ENCODE data around the gene BLM.
A peak's percentile ranks its signal among the peaks of the same experiment; 100 is the strongest.
"Not testable (repeated sequence)": the region's sequence is repeated elsewhere in the genome, so short reads cannot be mapped to it uniquely, and the experiment has no call there.

The BLM gene

DNA sequence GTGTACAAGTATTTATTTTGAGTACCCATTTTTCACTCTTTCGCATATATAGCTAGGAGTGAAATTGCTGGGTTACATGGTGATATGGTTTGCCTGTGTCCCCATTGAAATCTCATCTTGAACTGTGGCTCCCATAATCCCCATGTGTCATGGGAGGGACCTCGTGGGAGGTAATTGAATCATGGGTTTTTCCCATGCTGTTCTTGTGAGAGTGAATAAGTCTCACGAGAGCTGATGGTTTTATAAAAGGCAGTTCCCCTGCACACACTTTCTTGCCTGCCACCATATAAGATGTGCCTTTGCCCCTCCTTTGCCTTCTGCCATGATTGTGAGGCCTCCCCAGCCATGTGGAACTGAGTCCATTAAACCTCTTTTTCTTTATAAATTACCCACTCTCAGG, 23.4 kb downstream of the BLM start:
- DNase-seq (ENCODE audit: low spot score) = not testable (repeated sequence)

DNA sequence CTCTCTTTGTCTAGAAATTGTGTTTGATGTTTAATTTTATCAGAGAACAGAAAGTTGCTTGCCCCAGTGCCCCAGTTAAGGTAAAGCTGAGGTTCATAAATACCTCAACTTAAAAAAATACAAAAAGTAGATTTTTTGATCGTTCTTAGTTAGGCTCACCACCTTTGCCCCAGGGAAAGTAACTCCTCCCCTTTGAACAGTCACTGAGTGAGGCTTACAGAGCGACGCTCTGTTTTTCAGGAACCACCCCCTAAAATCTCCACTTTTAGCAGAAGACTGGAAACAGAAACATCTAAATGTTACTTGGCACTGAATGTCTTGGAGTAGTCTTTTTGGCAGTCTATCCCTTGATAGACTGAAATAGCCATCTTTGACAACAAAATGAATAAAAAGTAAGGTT, 24.9 kb downstream of the BLM start:
- no peak for DNase-seq (ENCODE audit: low spot score)

GRCh38 chr15:90743407-90743806, 26.3 kb downstream of the BLM start:
- no peak for DNase-seq (ENCODE audit: low spot score)

DNA sequence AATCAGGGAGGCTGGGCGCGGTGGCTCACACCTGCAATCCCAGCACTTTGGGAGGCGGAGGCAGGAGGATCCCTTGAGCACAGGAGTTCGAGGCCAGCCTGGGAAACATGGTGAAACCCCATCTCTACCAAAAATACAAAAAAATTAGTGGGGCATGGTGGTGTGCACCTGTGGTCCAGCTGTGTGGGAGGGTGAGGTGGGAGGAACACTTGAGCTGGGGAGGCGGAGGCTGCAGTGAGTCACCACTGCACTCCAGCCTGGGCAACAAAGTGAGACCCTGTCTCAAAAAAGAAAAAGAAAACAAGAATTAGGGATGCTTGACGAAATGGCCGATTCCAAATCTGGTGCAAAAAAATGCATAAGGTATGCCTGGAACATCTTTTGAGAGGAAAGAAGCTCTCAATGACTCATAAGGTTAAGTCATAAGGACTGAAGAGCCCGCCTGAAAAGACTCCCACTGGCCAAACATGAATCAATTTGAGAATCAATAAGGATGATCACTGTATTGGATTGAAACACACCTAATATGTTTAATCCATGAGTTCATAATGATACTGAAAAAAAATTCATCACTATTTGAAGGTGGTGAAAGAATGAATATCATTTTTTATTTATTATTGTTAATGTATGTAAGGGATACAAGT, 27.7 kb downstream of the BLM start:
- DNase-seq (ENCODE audit: low spot score) = no peak

DNA sequence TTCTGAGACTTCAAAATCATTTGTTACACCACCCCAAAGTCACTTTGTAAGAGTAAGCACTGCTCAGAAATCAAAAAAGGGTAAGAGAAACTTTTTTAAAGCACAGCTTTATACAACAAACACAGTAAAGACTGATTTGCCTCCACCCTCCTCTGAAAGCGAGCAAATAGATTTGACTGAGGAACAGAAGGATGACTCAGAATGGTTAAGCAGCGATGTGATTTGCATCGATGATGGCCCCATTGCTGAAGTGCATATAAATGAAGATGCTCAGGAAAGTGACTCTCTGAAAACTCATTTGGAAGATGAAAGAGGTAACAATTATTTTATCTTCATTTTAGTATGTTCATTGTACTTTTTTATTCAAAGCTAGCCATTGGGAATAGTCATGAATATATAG, 32.6 kb downstream of the BLM start:
- no peak for DNase-seq (ENCODE audit: low spot score)

DNA sequence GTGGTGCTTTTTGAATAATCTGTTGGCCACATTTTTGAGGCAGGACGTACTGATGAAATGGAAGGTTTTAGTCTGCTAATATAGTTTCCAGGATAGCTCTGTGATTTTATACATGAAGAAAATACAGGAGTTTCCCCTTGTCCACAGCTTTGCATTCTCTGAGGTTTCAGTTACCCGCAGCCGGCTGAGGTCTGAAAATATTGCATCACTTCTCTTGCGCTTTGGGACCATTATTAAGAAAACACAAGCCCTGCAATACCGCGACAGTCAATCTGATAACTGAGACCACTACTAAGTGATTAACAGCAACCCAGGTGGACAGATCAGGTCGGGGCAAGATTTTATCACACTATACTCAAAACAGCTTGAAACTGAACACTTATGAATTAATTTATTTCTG, 33.0 kb downstream of the BLM start:
- no peak for DNase-seq (ENCODE audit: low spot score)

DNA sequence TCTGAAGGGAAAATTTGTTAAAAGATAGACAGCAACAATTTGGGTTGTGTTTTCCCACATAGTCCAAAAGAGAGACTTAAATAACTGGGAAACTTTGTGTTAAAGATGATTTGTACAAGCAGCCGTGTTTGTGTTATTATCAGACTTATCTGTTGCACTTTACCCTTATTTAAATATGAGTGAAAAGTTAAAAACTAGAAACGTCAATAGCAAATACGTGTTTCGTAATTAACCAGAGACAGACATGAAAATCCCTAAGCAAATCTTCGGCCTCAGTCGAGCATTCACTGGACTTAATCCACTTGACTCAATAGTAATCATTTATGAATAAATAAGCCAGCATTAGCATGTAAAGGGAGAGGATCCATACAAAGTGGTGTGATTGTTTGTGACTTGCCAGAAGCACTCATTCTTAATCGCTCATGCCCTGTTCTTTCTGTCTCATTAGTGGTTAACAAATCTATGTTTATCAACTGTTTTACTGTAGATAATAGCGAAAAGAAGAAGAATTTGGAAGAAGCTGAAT, 34.2 kb downstream of the BLM start:
- peak; percentile 35 for DNase-seq (ENCODE audit: low spot score)

DNA sequence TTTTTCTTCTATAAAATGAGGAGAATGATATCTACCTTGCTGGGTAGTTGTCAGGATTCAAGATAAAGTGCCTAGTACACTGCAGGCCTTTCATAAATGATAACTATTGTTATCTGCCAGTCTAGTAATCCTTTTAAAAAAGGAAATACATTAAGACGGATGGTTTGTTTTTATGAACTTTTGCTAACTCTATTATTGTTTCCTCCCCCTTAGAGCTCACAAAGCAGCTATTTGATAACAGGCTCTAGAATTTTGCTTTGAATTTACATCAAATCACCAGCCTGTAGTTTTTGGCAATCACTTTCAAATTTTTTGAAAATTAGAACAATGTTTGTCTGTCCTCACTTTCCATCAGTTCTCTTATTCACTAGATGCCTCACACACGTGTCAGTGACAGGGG, 39.8 kb downstream of the BLM start:
- no peak for DNase-seq (ENCODE audit: low spot score)

GRCh38 chr15:90757461-90757860, 40.3 kb downstream of the BLM start:
- no peak for DNase-seq (ENCODE audit: low spot score)

- DNase-seq (ENCODE audit: low spot score) = no peak
Observed at GRCh38 chr15:90760661-90761232, 43.6 kb downstream of the BLM start.

GRCh38 chr15:90761629-90762028, 44.5 kb downstream of the BLM start:
- DNase-seq (ENCODE audit: low spot score) = no peak

- DNase-seq (ENCODE audit: low spot score) = no peak
Observed at GRCh38 chr15:90762109-90762508, 45.0 kb downstream of the BLM start.

GRCh38 chr15:90763366-90764099, 46.4 kb downstream of the BLM start:
- DNase-seq (ENCODE audit: low spot score) = no peak

GRCh38 chr15:90765531-90765930, 48.4 kb downstream of the BLM start:
- no peak for DNase-seq (ENCODE audit: low spot score)

DNA sequence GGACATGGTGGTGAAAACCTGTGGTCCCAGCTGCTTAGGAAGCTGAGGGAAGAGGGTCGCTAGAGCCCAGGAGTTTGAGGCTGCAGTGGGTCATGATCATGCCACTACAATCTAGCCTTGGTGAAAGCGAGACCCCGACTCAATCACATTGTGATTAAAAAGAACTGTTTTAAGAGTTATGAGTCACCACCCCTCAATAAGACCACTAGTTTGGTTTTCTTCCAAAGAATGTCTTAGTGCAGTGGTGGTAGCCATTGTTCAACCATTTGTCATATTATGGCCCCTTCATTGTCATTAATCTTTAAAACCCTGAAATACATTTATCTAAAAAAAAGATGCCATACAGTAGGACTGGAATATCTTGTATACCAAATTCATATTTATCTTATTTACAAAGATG, 48.8 kb downstream of the BLM start:
- no peak for DNase-seq (ENCODE audit: low spot score)

- DNase-seq (ENCODE audit: low spot score) = no peak
Observed at GRCh38 chr15:90769375-90769774, 52.2 kb downstream of the BLM start.

GRCh38 chr15:90773485-90773884, 56.3 kb downstream of the BLM start:
- no peak for DNase-seq (ENCODE audit: low spot score)

DNA sequence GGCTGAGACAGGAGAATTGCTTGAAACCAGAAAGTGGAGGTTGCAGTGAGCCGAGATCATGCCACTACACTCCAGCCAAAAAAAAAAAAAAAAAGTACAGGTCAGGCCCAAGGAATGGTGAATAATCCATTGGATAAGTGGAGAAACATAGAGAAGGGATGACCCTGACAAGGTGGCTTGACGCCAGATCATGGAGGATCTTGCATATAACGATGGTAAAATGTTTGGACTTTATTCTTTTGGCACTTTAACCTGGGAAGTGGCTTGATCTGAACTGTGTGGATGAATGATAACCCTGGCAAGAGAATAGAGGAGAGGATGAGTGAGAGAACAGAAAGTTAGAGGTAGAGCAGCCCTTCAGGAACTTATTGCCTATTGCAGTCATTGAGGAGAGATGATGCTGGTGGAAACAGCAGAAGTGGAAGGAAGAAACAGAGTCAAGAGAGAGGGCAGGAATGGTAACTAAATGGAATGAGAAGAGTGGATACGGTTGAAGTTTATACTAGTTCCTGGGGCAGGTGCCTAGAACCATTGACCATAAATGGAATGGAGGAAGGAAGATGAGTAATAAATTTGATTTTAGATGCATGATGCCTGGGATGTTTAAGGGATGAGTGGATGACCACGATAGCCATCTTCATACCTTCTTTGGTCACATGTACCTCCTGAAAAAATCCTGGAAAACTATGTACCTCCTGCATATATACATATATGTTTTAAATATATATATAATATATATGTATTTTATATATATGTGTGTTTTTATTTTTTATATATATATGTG, 57.8 kb downstream of the BLM start:
- no peak for DNase-seq (ENCODE audit: low spot score)

- no peak for DNase-seq (ENCODE audit: low spot score)
Observed at GRCh38 chr15:90780916-90781315, 63.8 kb downstream of the BLM start.

DNA sequence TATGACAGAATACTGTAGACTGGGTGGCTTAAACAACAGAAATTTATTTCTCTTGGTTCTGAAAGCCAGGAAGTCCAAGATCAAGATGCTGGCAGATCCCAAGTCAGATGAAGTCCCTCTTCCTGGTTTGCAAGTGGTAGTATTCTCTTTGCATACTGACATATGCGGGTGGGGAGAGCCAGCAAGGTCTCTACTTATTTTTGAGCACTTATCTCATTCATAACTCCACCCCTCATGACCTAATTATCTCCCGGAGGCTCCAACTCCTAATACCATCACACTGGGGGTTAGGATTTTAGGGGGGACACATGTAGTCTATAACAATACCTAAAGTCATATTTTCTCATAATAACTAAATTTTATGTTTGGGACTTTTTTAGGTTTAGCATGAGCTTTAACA, 65.3 kb downstream of the BLM start:
- no peak for DNase-seq (ENCODE audit: low spot score)

GRCh38 chr15:90787881-90788280, 70.7 kb downstream of the BLM start:
- DNase-seq (ENCODE audit: low spot score) = no peak

GRCh38 chr15:90789462-90789861, 72.3 kb downstream of the BLM start:
- DNase-seq (ENCODE audit: low spot score) = no peak

- DNase-seq (ENCODE audit: low spot score) = no peak
Observed at GRCh38 chr15:90790057-90790456, 72.9 kb downstream of the BLM start.

Data from D341Med (cell line).